ENCODE results near the gene STRAP. TPM values are rescaled to one million over a fixed set of nuclear protein-coding genes. Genes with fewer than 3 reads are reported as not detected.
A peak's percentile ranks its signal among the peaks of the same experiment; 100 is the strongest.

Gene STRAP
- total and polyA plus RNA-seq, 2 of the 8 experiments (the other 6 are each of a cell fraction or from before 2014, with no cell fraction given) = 107 to 251 TPM

DNA sequence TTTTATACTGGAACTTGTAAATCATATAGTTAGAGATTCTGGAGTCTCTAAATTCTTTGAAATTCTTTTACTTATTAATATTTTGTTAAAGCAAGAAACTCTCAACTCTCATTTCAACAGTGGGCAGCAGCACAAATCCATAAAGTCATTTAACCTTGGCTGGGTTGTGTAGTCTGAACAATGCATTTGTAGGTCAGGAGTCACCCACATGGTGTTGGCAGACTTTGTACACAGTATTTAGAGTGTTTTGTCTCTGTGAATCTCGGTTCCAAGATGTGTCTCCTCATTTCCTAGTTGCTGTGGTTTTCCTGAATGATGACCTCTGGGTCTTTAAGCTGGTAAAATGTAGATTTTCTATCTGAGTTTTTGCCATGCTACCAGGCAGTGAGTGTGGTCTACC is 20.8 kb upstream of the STRAP start:
- Histone ChIP-seq H4K5ac (ENCODE audit: insufficient read length, low read depth, low read length) (no peak overlapping the region), H3K9me3 (ENCODE audit: insufficient read depth in 2 of 2, low read depth in 1 of 2, low read length in 1 of 2) (no peaks in the 10 kb centered on the region), H3K23ac (ENCODE audit: insufficient read length) (no peak overlapping the region), H3K23me2 (ENCODE audit: low read depth, low read length) (no peaks in the 10 kb centered on the region), H2BK120ac (replicated peaks; ENCODE audit: low read depth, low read length) (no peak overlapping the region), H3K14ac (ENCODE audit: insufficient read length) (no peak overlapping the region), H2BK5ac (ENCODE audit: low read depth, low read length) (no peak overlapping the region), H3K79me2 (ENCODE audit: control insufficient read depth in 1 of 2, insufficient read depth in 2 of 2, low read length in 2 of 2) (no peaks in the 10 kb centered on the region), H3K4me2 (ENCODE audit: insufficient read depth in 1 of 2, low read depth in 2 of 2, low read length in 2 of 2) (no peak overlapping the region), H4K20me1 (replicated peaks in 1 of 2; ENCODE audit: control insufficient read depth in 1 of 2, insufficient read depth in 2 of 2, low read length in 2 of 2) (no peaks in the 10 kb centered on the region), H4K8ac (ENCODE audit: extremely low read depth, insufficient read depth, low read length) (no peak overlapping the region), H4K91ac (replicated peaks; ENCODE audit: insufficient read length, low read length) (no peak overlapping the region), H2BK15ac (ENCODE audit: low read length) (no peak overlapping the region), H3K4me1 (replicated peaks in 1 of 4; ENCODE audit: control insufficient read depth in 3 of 4, insufficient read depth in 4 of 4, low read length in 3 of 4) (peaks cover 0 to 3% (median 0%) of the 10 kb centered on the region in 4 experiments; a peak in 1 of 7 replicates), H3K27ac (ENCODE audit: low read depth, low read length) (no peak overlapping the region), H3K27me3 (replicated peaks in 1 of 4; ENCODE audit: control insufficient read depth in 3 of 4, extremely low read depth in 1 of 4, insufficient read depth in 3 of 4, low read length in 3 of 4) (no peaks in the 10 kb centered on the region), H2BK20ac (ENCODE audit: low read length) (no peak overlapping the region), H3K36me3 (ENCODE audit: control insufficient read depth in 2 of 4, insufficient read depth in 4 of 4, low read length in 3 of 4) (no peaks in the 10 kb centered on the region), H2AFZ (ENCODE audit: low read length) (0 out of 2 replicates have a peak overlapping the region, but pooled peaks have one; percentile 46), H2AK5ac (ENCODE audit: low read depth, low read length) (no peak overlapping the region), H3K4ac (replicated peaks; ENCODE audit: insufficient read length, low read depth, low read length) (no peak overlapping the region), H3K79me1 (ENCODE audit: low read depth, low read length) (no peaks in the 10 kb centered on the region), H3K18ac (ENCODE audit: extremely low read depth, low read length) (no peak overlapping the region), H3K9ac (replicated peaks in 1 of 4; ENCODE audit: extremely low read depth in 1 of 4, low read depth in 3 of 4, low read length in 3 of 4) (no peak overlapping the region), H3K56ac (replicated peaks; ENCODE audit: insufficient read length, low read depth, low read length) (no peak overlapping the region), H2BK12ac (ENCODE audit: low read depth, low read length) (no peak overlapping the region), H3K4me3 (ENCODE audit: extremely low read depth in 1 of 4, insufficient read depth in 2 of 4, low read depth in 3 of 4, low read length in 4 of 4) (no peak overlapping the region)
- DNase-seq (ENCODE audit: low read depth in 1 of 2, low spot score in 2 of 2) (no peak), FAIRE-seq (no peak)
- CTCF ChIA-PET (ENCODE audit: partially characterized antibody) = interaction anchor here (0.9 to 1.4 kb wide), 2 partner anchors 11 to 277 kb away, joined by 3 to 4 read pairs; no protein-coding TSS in a partner anchor
- POLR2A ChIA-PET (ENCODE audit: partially characterized antibody) = no interaction called here
- WGBS, 2 experiments (ENCODE audit: extremely low coverage in 1 of 2, insufficient coverage in 1 of 2, insufficient read length in 1 of 2, insufficient replicate concordance in 2 of 2, low coverage in 1 of 2, low lambda C conversion rate in 2 of 2, missing lambda C conversion rate in 1 of 2) = 89% methylated on average over 1 of the region's 1 CpG; no CpG with 5 or more reads in 1 of the 2 experiments
- TF ChIP-seq EZH2 (IDR thresholded peaks at IDR 0.05; ENCODE audit: low read depth, low read length, severe bottlenecking) = no peak
- TF ChIP-seq HDAC6 (IDR thresholded peaks at IDR 0.05; ENCODE audit: low read depth, low read length) = no peak
- no peak for TF ChIP-seq NRF1 (IDR thresholded peaks at IDR 0.05; ENCODE audit: low read depth, low read length)
- no peak for TF ChIP-seq JUN (IDR thresholded peaks at IDR 0.05; ENCODE audit: low read depth, low read length)
- TF ChIP-seq BCL11A (IDR thresholded peaks at IDR 0.05; ENCODE audit: low read depth in 2 of 2, low read length in 2 of 2) = no peak
- TF ChIP-seq PHF8 (conservative IDR thresholded peaks at IDR 0.05; ENCODE audit: low read depth, low read length) = no peak
- no peak for TF ChIP-seq CBX8 (IDR thresholded peaks at IDR 0.05; ENCODE audit: borderline replicate concordance, low read depth, low read length)
- TF ChIP-seq, protein P1, sequence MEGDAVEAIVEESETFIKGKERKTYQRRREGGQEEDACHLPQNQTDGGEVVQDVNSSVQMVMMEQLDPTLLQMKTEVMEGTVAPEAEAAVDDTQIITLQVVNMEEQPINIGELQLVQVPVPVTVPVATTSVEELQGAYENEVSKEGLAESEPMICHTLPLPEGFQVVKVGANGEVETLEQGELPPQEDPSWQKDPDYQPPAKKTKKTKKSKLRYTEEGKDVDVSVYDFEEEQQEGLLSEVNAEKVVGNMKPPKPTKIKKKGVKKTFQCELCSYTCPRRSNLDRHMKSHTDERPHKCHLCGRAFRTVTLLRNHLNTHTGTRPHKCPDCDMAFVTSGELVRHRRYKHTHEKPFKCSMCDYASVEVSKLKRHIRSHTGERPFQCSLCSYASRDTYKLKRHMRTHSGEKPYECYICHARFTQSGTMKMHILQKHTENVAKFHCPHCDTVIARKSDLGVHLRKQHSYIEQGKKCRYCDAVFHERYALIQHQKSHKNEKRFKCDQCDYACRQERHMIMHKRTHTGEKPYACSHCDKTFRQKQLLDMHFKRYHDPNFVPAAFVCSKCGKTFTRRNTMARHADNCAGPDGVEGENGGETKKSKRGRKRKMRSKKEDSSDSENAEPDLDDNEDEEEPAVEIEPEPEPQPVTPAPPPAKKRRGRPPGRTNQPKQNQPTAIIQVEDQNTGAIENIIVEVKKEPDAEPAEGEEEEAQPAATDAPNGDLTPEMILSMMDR (IDR thresholded peaks at IDR 0.05; ENCODE audit: control extremely low read depth in 1 of 3, insufficient read depth in 1 of 3, low read depth in 1 of 3, low read length in 3 of 3) = no peak

Measured in H1 (cell line).